Astrocyte (in vitro differentiated cells and primary cell): ENCODE measurements around the gene C7.

Experiments used
- EZH2 ChIP-seq: IDR thresholded peaks from 2 replicates; pipeline ENCODE4 v1.6.1; 2012; ENCODE audit warnings: mild to moderate bottlenecking, low read length, inconsistent platforms; ENCODE audit not compliant: insufficient read depth
- TF ChIP-seq, protein P1 (sequence below): IDR thresholded peaks from 2 replicates; pipeline ENCODE4 v1.5.1; 2011; ENCODE audit warnings: low read depth, mild to moderate bottlenecking, inconsistent platforms, low read length, moderate library complexity; ENCODE audit not compliant: insufficient read depth

DNA sequence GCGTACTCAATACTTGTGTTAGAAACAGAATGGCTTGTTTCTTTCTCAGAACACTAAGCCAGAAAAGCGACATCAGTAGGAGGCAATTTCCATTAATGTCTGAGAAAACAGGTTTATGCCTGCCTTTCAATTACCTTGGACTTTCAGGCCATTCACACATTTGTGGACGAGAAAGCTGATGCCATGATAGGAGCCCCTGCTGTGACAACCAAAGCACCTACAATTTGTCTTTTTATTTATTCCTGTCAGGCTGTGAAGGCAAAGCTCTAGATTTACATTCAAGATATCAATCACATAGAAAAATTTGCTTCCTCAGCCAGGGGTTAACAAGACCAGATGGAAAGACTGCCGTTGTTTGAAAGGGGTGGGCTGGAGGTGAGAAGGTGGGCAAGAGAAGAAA lies 76.2 kb downstream of the C7 start:
- TF ChIP-seq, protein P1, sequence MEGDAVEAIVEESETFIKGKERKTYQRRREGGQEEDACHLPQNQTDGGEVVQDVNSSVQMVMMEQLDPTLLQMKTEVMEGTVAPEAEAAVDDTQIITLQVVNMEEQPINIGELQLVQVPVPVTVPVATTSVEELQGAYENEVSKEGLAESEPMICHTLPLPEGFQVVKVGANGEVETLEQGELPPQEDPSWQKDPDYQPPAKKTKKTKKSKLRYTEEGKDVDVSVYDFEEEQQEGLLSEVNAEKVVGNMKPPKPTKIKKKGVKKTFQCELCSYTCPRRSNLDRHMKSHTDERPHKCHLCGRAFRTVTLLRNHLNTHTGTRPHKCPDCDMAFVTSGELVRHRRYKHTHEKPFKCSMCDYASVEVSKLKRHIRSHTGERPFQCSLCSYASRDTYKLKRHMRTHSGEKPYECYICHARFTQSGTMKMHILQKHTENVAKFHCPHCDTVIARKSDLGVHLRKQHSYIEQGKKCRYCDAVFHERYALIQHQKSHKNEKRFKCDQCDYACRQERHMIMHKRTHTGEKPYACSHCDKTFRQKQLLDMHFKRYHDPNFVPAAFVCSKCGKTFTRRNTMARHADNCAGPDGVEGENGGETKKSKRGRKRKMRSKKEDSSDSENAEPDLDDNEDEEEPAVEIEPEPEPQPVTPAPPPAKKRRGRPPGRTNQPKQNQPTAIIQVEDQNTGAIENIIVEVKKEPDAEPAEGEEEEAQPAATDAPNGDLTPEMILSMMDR: no peak
- no peak for TF ChIP-seq EZH2
